SK-N-MC (cell line): ENCODE measurements around the gene MAP10.

Experiments
- EZH2 ChIP-seq: fragments of 200-600 bp; sonication (generic); IDR thresholded peaks from one replicate; pipeline ENCODE4 v1.6.1; 2017; ENCODE audit warnings: antibody characterized with exemption
- POLR2AphosphoS5 ChIP-seq: IDR thresholded peaks from 2 replicates; pipeline ENCODE4 v1.6.1; 2012; ENCODE audit warnings: mild to moderate bottlenecking, low read depth, low read length, borderline replicate concordance

DNA sequence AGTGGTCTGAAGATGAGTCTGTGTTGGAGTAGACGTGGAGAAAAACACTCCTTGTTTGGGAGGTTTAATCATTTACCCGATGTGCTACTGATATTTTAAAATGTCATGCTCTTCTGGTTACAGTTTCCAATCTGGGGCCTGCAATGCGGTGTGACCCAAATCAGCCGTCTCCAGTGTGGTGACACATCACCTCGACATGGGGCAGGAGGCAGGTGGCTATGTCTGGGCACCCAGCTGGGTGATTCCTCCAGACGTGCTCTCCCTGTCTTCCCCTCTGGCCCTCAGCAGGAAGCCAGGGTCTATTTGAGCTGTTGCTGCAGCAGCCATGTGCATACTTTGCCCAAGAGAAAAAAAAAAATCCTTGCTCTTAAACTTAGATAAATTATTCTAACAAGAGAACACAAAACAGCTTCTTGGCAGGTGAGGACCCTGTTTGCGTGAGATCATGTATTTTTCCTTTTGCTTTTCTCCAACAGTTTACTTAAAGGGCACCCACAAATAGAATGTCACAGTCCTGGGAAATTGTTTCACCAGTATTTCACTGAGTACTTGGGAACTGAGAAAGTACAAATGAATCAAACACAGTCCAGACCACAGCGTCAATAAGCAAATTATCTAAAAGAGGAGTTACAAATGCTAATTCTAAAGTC lies 38.9 kb upstream of the MAP10 start:
- no peak for TF ChIP-seq EZH2
- TF ChIP-seq POLR2AphosphoS5, result no peak
